HepG2 (cell line): ENCODE data around the gene PSRC1. TPM values are rescaled to one million over a fixed set of nuclear protein-coding genes. Genes with fewer than 3 reads are reported as not detected.
A peak's percentile ranks its signal among the peaks of the same experiment; 100 is the strongest.

ENCODE experiments used
- AHR ChIP-seq: IDR thresholded peaks from 2 replicates; pipeline ENCODE4 v1.6.1; 2018; ENCODE audit warnings: missing genetic modification reagents, missing compliant biosample characterization
- DPF2 ChIP-seq: sonication (generic); formaldehyde crosslinking; IDR thresholded peaks from 2 replicates; pipeline ENCODE4 v1.4.0; 2020; ENCODE audit warnings: mild to moderate bottlenecking, low read depth, missing genetic modification reagents, borderline replicate concordance
- EP300 ChIP-seq, 3 experiments: sonication (generic) in 1 of 3; formaldehyde crosslinking in 1 of 3; IDR thresholded peaks; 2 replicates each; pipeline versions ENCODE4 v1.5.1 to v1.6.1; 2011 to 2020; ENCODE audit warnings: low read depth in 2 of 3, low read length in 2 of 3, borderline replicate concordance in 1 of 3, improper control_type of control experiment in 1 of 3, mild to moderate bottlenecking in 1 of 3, missing genetic modification reagents in 1 of 3, moderate library complexity in 1 of 3
- MIER2 ChIP-seq: IDR thresholded peaks from 2 replicates; pipeline ENCODE4 v1.6.1; 2016; ENCODE audit warnings: missing biosample characterization, missing genetic modification reagents
- NR2C2 ChIP-seq: sonication (generic); formaldehyde crosslinking; IDR thresholded peaks from 2 replicates; pipeline ENCODE4 v1.4.0; 2020; ENCODE audit warnings: missing genetic modification reagents, mild to moderate bottlenecking, moderate library complexity, borderline replicate concordance
- SOX6 ChIP-seq, 2 experiments: fragments of 450-650 bp in 1 of 2; sonication (generic) in 1 of 2; formaldehyde crosslinking in 1 of 2; IDR thresholded peaks; 2 replicates each; pipeline versions ENCODE4 v1.4.0 to v1.6.1; 2017 to 2020; ENCODE audit warnings: antibody characterized with exemption in 1 of 2, mild to moderate bottlenecking in 1 of 2, missing genetic modification reagents in 1 of 2
- SUZ12 ChIP-seq: fragments of 150-350 bp; IDR thresholded peaks from 2 replicates; pipeline ENCODE4 v1.6.1; 2014; ENCODE audit warnings: low read depth, low read length
- ZBTB42 ChIP-seq: sonication (generic); formaldehyde crosslinking; IDR thresholded peaks from 2 replicates; pipeline ENCODE4 v1.5.0; 2020; ENCODE audit warnings: mild to moderate bottlenecking, missing genetic modification reagents
- ZFP1 ChIP-seq: IDR thresholded peaks from 2 replicates; pipeline ENCODE4 v1.6.1; 2016
- ZMAT3 ChIP-seq: sonication (generic); formaldehyde crosslinking; conservative IDR thresholded peaks from 2 replicates; pipeline ENCODE4 v1.7.0; 2021; ENCODE audit warnings: missing genetic modification reagents
- ZNF619 ChIP-seq: sonication (generic); formaldehyde crosslinking; IDR thresholded peaks from 2 replicates; pipeline ENCODE4 v1.4.0; 2020; ENCODE audit warnings: mild to moderate bottlenecking, missing genetic modification reagents
- ZNF775 ChIP-seq: sonication (generic); formaldehyde crosslinking; IDR thresholded peaks from 2 replicates; pipeline ENCODE4 v1.4.0; 2020; ENCODE audit warnings: missing genetic modification reagents, mild to moderate bottlenecking, moderate library complexity, borderline replicate concordance
- ZNF850 ChIP-seq: sonication (generic); formaldehyde crosslinking; conservative IDR thresholded peaks from 2 replicates; pipeline ENCODE4 v1.9.0; 2021; ENCODE audit warnings: mild to moderate bottlenecking, missing genetic modification reagents
- polyA plus RNA-seq, 8 experiments: library from polyadenylated mRNA; depleted of rRNA in 3 of 8; stranded (reverse) in 7 of 8; unstranded in 1 of 8; fragments of >200 nt; fragmentation: Illumina TruSeq in 4 of 8; extraction: Trizol in 4 of 8; gene quantifications; 2 replicates each; pipeline versions ENCODE4 v1.2.1 to v1.2.3, GENCODE V29; 2011 to 2016; ENCODE audit warnings: low read depth in 4 of 8, missing spikeins in 1 of 8, mixed read lengths in 1 of 8; ENCODE audit not compliant: insufficient read depth in 1 of 8
- total RNA-seq, 5 experiments: library from RNA; depleted of rRNA; stranded (reverse); fragments of >200 nt; fragmentation: Illumina TruSeq; extraction: Trizol; gene quantifications; 2 replicates each; pipeline ENCODE4 v1.2.3, GENCODE V29; 2016; ENCODE audit warnings: low read depth in 1 of 5
- TF ChIP-seq, protein P1 (sequence below): sonication (generic); formaldehyde crosslinking; IDR thresholded peaks from 2 replicates; pipeline ENCODE4 v1.5.0; 2020; ENCODE audit warnings: mild to moderate bottlenecking, missing genetic modification reagents
- TF ChIP-seq, protein P2 (sequence below): sonication (generic); formaldehyde crosslinking; IDR thresholded peaks from 2 replicates; pipeline ENCODE4 v1.8.0; 2022; ENCODE audit warnings: mild to moderate bottlenecking, missing genetic modification reagents; ENCODE audit not compliant: insufficient replicate concordance
- TF ChIP-seq, protein P3 (sequence below), 2 experiments: IDR thresholded peaks; 2 replicates each; pipeline ENCODE4 v1.6.1; 2011 to 2012; ENCODE audit warnings: low read length in 2 of 2, borderline replicate concordance in 1 of 2, low read depth in 1 of 2, mild to moderate bottlenecking in 1 of 2, moderate library complexity in 1 of 2
- TF ChIP-seq, protein P4 (sequence below): sonication (generic); formaldehyde crosslinking; IDR thresholded peaks from 2 replicates; pipeline ENCODE4 v1.4.0; 2020; ENCODE audit warnings: mild to moderate bottlenecking, missing genetic modification reagents

PSRC1 gene
- total and polyA plus RNA-seq, 2 of the 13 experiments (the other 11 are each of a cell fraction or from before 2014, with no cell fraction given), result 28.6 to 30.3 TPM

DNA sequence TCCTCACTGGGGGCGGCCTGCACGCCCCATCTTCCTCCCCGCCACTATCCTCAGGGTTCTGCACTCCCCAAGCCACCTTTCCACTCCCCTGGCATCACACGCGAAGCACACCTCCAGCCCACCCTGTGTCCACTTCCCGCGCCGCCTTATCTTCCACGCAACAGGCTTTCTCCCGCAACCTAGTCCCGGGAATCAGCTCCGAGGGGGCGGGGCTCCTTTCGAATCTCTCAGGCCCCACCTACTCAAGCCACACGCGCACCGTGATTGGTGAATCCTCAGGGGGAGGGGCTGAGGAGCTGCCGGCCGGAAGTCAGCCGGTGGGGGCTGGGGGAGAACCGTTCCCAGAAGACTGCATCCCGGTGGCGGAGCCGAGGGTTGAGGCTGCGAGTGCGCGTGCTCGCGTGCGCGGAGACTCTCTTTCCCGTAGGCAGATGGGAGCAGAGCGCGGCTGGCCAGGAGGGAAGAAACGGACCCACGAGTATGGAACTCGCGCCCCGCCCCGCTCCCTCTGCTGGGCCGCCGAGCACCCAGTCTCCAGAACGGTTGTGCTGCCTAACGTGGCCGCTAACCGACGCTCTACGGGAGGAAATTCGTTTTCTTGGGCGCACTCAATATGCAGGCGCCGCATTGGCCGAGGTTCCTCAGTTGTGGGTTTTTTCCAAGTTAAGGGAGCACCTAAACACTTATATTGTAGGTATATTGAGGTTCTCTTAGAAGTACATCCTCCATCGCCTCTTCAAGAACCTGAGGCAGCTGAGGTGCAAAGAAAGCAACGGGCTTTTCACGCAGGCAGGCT is at the start of gene PSRC1 (continued):
- TF ChIP-seq SUZ12 (no peak), ZFP1 (CRISPR knock-in tag) (0 out of 2 replicates have a peak, but pooled peaks have one; percentile 36), AHR (CRISPR knock-in tag) (0 out of 2 replicates have a peak, but pooled peaks have one; percentile 61), SOX6 (IDR thresholded peaks at IDR 0.05) (no peak), SOX6 (CRISPR knock-in tag; IDR thresholded peaks at IDR 0.05) (peak; percentile 71), ZNF619 (peak; percentile 56; the same call in 1 of the 2 replicates), DPF2 (peak; percentile 12; the same call in 1 of the 2 replicates), MIER2 (CRISPR knock-in tag) (no peak), ZBTB42 (CRISPR knock-in tag) (no peak), NR2C2 (CRISPR knock-in tag) (peak; percentile 55; the same call in 1 of the 2 replicates), ZNF775 (CRISPR knock-in tag) (peak; percentile 84; the same call in 1 of the 2 replicates), ZMAT3 (CRISPR knock-in tag) (peak; percentile 67; the same call in 1 of the 2 replicates), EP300 (IDR thresholded peaks at IDR 0.05; ENCODE audit: low read depth in 2 of 2, low read length in 2 of 2) (0 out of 4 replicates have a peak, but pooled peaks of 1 of the 2 experiments have one; percentile 10), EP300 (CRISPR knock-in tag; IDR thresholded peaks at IDR 0.05; ENCODE audit: borderline replicate concordance) (no peak; the same call in 1 of the 2 replicates), ZNF850 (no peak)
- TF ChIP-seq, protein P1, sequence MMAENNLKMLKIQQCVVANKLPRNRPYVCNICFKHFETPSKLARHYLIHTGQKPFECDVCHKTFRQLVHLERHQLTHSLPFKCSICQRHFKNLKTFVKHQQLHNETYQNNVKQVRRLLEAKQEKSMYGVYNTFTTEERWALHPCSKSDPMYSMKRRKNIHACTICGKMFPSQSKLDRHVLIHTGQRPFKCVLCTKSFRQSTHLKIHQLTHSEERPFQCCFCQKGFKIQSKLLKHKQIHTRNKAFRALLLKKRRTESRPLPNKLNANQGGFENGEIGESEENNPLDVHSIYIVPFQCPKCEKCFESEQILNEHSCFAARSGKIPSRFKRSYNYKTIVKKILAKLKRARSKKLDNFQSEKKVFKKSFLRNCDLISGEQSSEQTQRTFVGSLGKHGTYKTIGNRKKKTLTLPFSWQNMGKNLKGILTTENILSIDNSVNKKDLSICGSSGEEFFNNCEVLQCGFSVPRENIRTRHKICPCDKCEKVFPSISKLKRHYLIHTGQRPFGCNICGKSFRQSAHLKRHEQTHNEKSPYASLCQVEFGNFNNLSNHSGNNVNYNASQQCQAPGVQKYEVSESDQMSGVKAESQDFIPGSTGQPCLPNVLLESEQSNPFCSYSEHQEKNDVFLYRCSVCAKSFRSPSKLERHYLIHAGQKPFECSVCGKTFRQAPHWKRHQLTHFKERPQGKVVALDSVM (CRISPR knock-in tag), result peak; percentile 57
- TF ChIP-seq, protein P2, sequence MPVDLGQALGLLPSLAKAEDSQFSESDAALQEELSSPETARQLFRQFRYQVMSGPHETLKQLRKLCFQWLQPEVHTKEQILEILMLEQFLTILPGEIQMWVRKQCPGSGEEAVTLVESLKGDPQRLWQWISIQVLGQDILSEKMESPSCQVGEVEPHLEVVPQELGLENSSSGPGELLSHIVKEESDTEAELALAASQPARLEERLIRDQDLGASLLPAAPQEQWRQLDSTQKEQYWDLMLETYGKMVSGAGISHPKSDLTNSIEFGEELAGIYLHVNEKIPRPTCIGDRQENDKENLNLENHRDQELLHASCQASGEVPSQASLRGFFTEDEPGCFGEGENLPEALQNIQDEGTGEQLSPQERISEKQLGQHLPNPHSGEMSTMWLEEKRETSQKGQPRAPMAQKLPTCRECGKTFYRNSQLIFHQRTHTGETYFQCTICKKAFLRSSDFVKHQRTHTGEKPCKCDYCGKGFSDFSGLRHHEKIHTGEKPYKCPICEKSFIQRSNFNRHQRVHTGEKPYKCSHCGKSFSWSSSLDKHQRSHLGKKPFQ (CRISPR knock-in tag), result no peak
- TF ChIP-seq, protein P3, sequence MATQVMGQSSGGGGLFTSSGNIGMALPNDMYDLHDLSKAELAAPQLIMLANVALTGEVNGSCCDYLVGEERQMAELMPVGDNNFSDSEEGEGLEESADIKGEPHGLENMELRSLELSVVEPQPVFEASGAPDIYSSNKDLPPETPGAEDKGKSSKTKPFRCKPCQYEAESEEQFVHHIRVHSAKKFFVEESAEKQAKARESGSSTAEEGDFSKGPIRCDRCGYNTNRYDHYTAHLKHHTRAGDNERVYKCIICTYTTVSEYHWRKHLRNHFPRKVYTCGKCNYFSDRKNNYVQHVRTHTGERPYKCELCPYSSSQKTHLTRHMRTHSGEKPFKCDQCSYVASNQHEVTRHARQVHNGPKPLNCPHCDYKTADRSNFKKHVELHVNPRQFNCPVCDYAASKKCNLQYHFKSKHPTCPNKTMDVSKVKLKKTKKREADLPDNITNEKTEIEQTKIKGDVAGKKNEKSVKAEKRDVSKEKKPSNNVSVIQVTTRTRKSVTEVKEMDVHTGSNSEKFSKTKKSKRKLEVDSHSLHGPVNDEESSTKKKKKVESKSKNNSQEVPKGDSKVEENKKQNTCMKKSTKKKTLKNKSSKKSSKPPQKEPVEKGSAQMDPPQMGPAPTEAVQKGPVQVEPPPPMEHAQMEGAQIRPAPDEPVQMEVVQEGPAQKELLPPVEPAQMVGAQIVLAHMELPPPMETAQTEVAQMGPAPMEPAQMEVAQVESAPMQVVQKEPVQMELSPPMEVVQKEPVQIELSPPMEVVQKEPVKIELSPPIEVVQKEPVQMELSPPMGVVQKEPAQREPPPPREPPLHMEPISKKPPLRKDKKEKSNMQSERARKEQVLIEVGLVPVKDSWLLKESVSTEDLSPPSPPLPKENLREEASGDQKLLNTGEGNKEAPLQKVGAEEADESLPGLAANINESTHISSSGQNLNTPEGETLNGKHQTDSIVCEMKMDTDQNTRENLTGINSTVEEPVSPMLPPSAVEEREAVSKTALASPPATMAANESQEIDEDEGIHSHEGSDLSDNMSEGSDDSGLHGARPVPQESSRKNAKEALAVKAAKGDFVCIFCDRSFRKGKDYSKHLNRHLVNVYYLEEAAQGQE (IDR thresholded peaks at IDR 0.05; ENCODE audit: borderline replicate concordance in 1 of 2, low read depth in 1 of 2, low read length in 2 of 2), result peak in 1 of 2 experiments; percentile 57; a peak in 1 of 4 replicates
- TF ChIP-seq, protein P4, sequence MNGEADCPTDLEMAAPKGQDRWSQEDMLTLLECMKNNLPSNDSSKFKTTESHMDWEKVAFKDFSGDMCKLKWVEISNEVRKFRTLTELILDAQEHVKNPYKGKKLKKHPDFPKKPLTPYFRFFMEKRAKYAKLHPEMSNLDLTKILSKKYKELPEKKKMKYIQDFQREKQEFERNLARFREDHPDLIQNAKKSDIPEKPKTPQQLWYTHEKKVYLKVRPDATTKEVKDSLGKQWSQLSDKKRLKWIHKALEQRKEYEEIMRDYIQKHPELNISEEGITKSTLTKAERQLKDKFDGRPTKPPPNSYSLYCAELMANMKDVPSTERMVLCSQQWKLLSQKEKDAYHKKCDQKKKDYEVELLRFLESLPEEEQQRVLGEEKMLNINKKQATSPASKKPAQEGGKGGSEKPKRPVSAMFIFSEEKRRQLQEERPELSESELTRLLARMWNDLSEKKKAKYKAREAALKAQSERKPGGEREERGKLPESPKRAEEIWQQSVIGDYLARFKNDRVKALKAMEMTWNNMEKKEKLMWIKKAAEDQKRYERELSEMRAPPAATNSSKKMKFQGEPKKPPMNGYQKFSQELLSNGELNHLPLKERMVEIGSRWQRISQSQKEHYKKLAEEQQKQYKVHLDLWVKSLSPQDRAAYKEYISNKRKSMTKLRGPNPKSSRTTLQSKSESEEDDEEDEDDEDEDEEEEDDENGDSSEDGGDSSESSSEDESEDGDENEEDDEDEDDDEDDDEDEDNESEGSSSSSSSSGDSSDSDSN (CRISPR knock-in tag), result peak; percentile 92
